ENCODE data around the gene LSM14B.

Gene LSM14B

GRCh38 chr20:62121776-62122653 lies at the start of gene LSM14B:
Gene LSM14B (plus strand): TSS chr20:62122475. CDS start chr20:62122667, 192 bp downstream.
- H4K20me1 ChIP-seq (ENCODE audit: insufficient read depth, low read length), result peaks cover 41% of the 10 kb centered on the region
- peak within 1 kb of the TSS; percentile 93 for H3K4me2 ChIP-seq (ENCODE audit: insufficient read depth, low read length)
- H3K9me3 ChIP-seq (ENCODE audit: insufficient read depth, low read length, severe bottlenecking), result no peaks in the 10 kb centered on the region
- TF ChIP-seq CTCF (IDR thresholded peaks at IDR 0.05; ENCODE audit: borderline replicate concordance, extremely low read depth, low read length, poor library complexity, severe bottlenecking) (no peak), EZH2 (IDR thresholded peaks at IDR 0.05; ENCODE audit: borderline replicate concordance, low read depth, low read length, severe bottlenecking) (no peak)
- peak; percentile 74 for ATAC-seq (ENCODE audit: insufficient read depth, low read depth)
- peak within 1 kb of the TSS; percentile 73 for H3K9ac ChIP-seq (ENCODE audit: low read depth, low read length)
- H3K36me3 ChIP-seq (ENCODE audit: insufficient read depth, low read length), result peaks cover 35% of the 10 kb centered on the region
- peak; percentile 98 for DNase-seq
- H3K4me3 ChIP-seq (ENCODE audit: low read depth in 1 of 2, low read length in 2 of 2), result peak within 1 kb of the TSS; percentile 54 to 80; a peak in 3 of 4 replicates
- H2AFZ ChIP-seq (ENCODE audit: low read depth, low read length), result peak within 1 kb of the TSS; percentile 87
- H3K27ac ChIP-seq (ENCODE audit: low read length), result peak within 1 kb of the TSS; percentile 83
- H3K4me1 ChIP-seq (ENCODE audit: insufficient read depth, low read length), result peaks cover 42% of the 10 kb centered on the region
- no peaks in the 10 kb centered on the region for H3K27me3 ChIP-seq (ENCODE audit: insufficient read depth, low read length, poor library complexity)
- H3K79me2 ChIP-seq (ENCODE audit: insufficient read depth, low read length), result peaks cover 34% of the 10 kb centered on the region

- H3K27ac ChIP-seq (ENCODE audit: low read length), result no peak overlapping the region
- no peaks in the 10 kb centered on the region for H3K4me1 ChIP-seq (ENCODE audit: insufficient read depth, low read length)
- peaks cover 25% of the 10 kb centered on the region for H3K9me3 ChIP-seq (ENCODE audit: insufficient read depth, low read length, severe bottlenecking)
- no peaks in the 10 kb centered on the region for H4K20me1 ChIP-seq (ENCODE audit: insufficient read depth, low read length)
- H3K9ac ChIP-seq (ENCODE audit: low read depth, low read length), result no peak overlapping the region
- no peaks in the 10 kb centered on the region for H3K36me3 ChIP-seq (ENCODE audit: insufficient read depth, low read length)
- TF ChIP-seq EZH2 (IDR thresholded peaks at IDR 0.05; ENCODE audit: borderline replicate concordance, low read depth, low read length, severe bottlenecking) (no peak), CTCF (IDR thresholded peaks at IDR 0.05; ENCODE audit: borderline replicate concordance, extremely low read depth, low read length, poor library complexity, severe bottlenecking) (no peak)
- H2AFZ ChIP-seq (ENCODE audit: low read depth, low read length), result no peak overlapping the region
- no peaks in the 10 kb centered on the region for H3K27me3 ChIP-seq (ENCODE audit: insufficient read depth, low read length, poor library complexity)
- ATAC-seq (ENCODE audit: insufficient read depth, low read depth) (no peak), DNase-seq (no peak)
- H3K4me3 ChIP-seq (ENCODE audit: low read depth in 1 of 2, low read length in 2 of 2), result no peak overlapping the region
- no peak overlapping the region for H3K4me2 ChIP-seq (ENCODE audit: insufficient read depth, low read length)
- H3K79me2 ChIP-seq (ENCODE audit: insufficient read depth, low read length), result no peaks in the 10 kb centered on the region
These were observed 49.0 kb upstream of the LSM14B start for GRCh38 chr20:62073323-62073722.

- no peaks in the 10 kb centered on the region for H4K20me1 ChIP-seq (ENCODE audit: insufficient read depth, low read length)
- H2AFZ ChIP-seq (ENCODE audit: low read depth, low read length), result no peak overlapping the region
- DNase-seq (no peak), ATAC-seq (ENCODE audit: insufficient read depth, low read depth) (no peak)
- H3K4me2 ChIP-seq (ENCODE audit: insufficient read depth, low read length), result no peak overlapping the region
- H3K27ac ChIP-seq (ENCODE audit: low read length), result no peak overlapping the region
- no peaks in the 10 kb centered on the region for H3K36me3 ChIP-seq (ENCODE audit: insufficient read depth, low read length)
- no peaks in the 10 kb centered on the region for H3K4me1 ChIP-seq (ENCODE audit: insufficient read depth, low read length)
- TF ChIP-seq EZH2 (IDR thresholded peaks at IDR 0.05; ENCODE audit: borderline replicate concordance, low read depth, low read length, severe bottlenecking), result no peak
- H3K79me2 ChIP-seq (ENCODE audit: insufficient read depth, low read length), result no peaks in the 10 kb centered on the region
- no peak overlapping the region for H3K9ac ChIP-seq (ENCODE audit: low read depth, low read length)
- H3K4me3 ChIP-seq (ENCODE audit: low read depth in 1 of 2, low read length in 2 of 2), result no peak overlapping the region
- H3K9me3 ChIP-seq (ENCODE audit: insufficient read depth, low read length, severe bottlenecking), result peaks cover 16% of the 10 kb centered on the region
- H3K27me3 ChIP-seq (ENCODE audit: insufficient read depth, low read length, poor library complexity), result no peaks in the 10 kb centered on the region
These were observed 43.1 kb upstream of the LSM14B start for GRCh38 chr20:62079166-62079565.

GRCh38 chr20:62080249-62080990 lies 41.9 kb upstream of the LSM14B start:
- Histone ChIP-seq H3K27me3 (ENCODE audit: insufficient read depth, low read length, poor library complexity) (no peaks in the 10 kb centered on the region), H3K79me2 (ENCODE audit: insufficient read depth, low read length) (no peaks in the 10 kb centered on the region), H4K20me1 (ENCODE audit: insufficient read depth, low read length) (no peaks in the 10 kb centered on the region), H2AFZ (ENCODE audit: low read depth, low read length) (no peak overlapping the region), H3K9me3 (ENCODE audit: insufficient read depth, low read length, severe bottlenecking) (peaks cover 6% of the 10 kb centered on the region), H3K36me3 (ENCODE audit: insufficient read depth, low read length) (no peaks in the 10 kb centered on the region), H3K4me2 (ENCODE audit: insufficient read depth, low read length) (no peak overlapping the region), H3K4me1 (ENCODE audit: insufficient read depth, low read length) (no peaks in the 10 kb centered on the region), H3K9ac (ENCODE audit: low read depth, low read length) (no peak overlapping the region), H3K27ac (ENCODE audit: low read length) (no peak overlapping the region), H3K4me3 (ENCODE audit: low read depth in 1 of 2, low read length in 2 of 2) (no peak overlapping the region)
- ATAC-seq (ENCODE audit: insufficient read depth, low read depth) (no peak), DNase-seq (no peak)
- TF ChIP-seq CTCF (IDR thresholded peaks at IDR 0.05; ENCODE audit: borderline replicate concordance, extremely low read depth, low read length, poor library complexity, severe bottlenecking) (no peak), EZH2 (IDR thresholded peaks at IDR 0.05; ENCODE audit: borderline replicate concordance, low read depth, low read length, severe bottlenecking) (no peak)
